Globus pallidus (tissue), 1 donor: ENCODE measurements around the gene ARHGDIA.

Source experiments
- DNase-seq: peaks from one replicate; pipeline ENCODE4 v3.0.0-alpha.2; 2015; ENCODE audit warnings: low spot score

Gene ARHGDIA

GRCh38 chr17:81823820-81824550 is 47.2 kb downstream of the ARHGDIA start:
- no peak for DNase-seq

- DNase-seq, result no peak
Observed at GRCh38 chr17:81822996-81823819, 47.9 kb downstream of the ARHGDIA start.

GRCh38 chr17:81822312-81822637 is 48.9 kb downstream of the ARHGDIA start:
- DNase-seq, result no peak

- DNase-seq, result no peak
Observed at GRCh38 chr17:81821603-81822311, 49.4 kb downstream of the ARHGDIA start.

- DNase-seq, result no peak
Observed at GRCh38 chr17:81821147-81821546, 50.0 kb downstream of the ARHGDIA start.

GRCh38 chr17:81819708-81820107 is 51.4 kb downstream of the ARHGDIA start:
- no peak for DNase-seq

- DNase-seq, result no peak
Observed at GRCh38 chr17:81817758-81818147, 53.4 kb downstream of the ARHGDIA start.
